SK-N-SH (cell line): Measurements from ENCODE around the gene ATM. TPM values are rescaled to one million over a fixed set of nuclear protein-coding genes. Genes with fewer than 3 reads are reported as not detected.

Source experiments
- CTCF ChIA-PET: fragments of 300-600, 350-600 bp; formaldehyde crosslinking; extraction: SDS; loops from one replicate; lab custom pipeline; 2021; lab: Yijun Ruan, JAX
- POLR2A ChIA-PET: fragments of 350-600 bp; sonication (Branson Sonifier 250); formaldehyde crosslinking; extraction: SDS; loops from one replicate; lab custom pipeline; 2020; ENCODE audit warnings: antibody characterized with exemption, inconsistent platforms; lab: Yijun Ruan, JAX
- DNase-seq: peaks from one replicate; pipeline ENCODE4 v3.0.0; 2012
- H2AFZ ChIP-seq: fragments of 200-600 bp; sonication (generic); 2 replicates; pipeline ENCODE4 v1.8.1; 2016; ENCODE audit warnings: antibody characterized with exemption, mild to moderate bottlenecking, low read depth
- H3F3A ChIP-seq: fragments of 200-600 bp; sonication (generic); replicated peaks from 2 replicates; pipeline ENCODE3; 2016; ENCODE audit warnings: antibody characterized with exemption, mild to moderate bottlenecking; ENCODE audit not compliant: insufficient read depth
- H3K27ac ChIP-seq, 2 experiments: fragments of 200-500 bp in 1 of 2; fragments of 200-600 bp in 1 of 2; sonication (Bioruptor generic) in 1 of 2; sonication (generic), shearing (Covaris generic) in 1 of 2; 2 replicates each; pipeline versions ENCODE4 v1.5.1 to v1.6.1; 2014 to 2016; ENCODE audit warnings: low read depth in 2 of 2, inconsistent platforms in 1 of 2, low read length in 1 of 2, mild to moderate bottlenecking in 1 of 2, mixed read lengths in 1 of 2
- H3K27me3 ChIP-seq: fragments of 200-600 bp; sonication (generic), shearing (Covaris generic); 2 replicates; pipeline ENCODE4 v1.6.1; 2016; ENCODE audit warnings: mixed run types; ENCODE audit not compliant: insufficient read depth
- H3K36me3 ChIP-seq, 2 experiments: fragments of 200-500 bp in 1 of 2; fragments of 200-600 bp in 1 of 2; sonication (Bioruptor generic) in 1 of 2; sonication (generic) in 1 of 2; replicated peaks in 1 of 2; 2 replicates each; pipeline versions ENCODE3 to v1.5.1; 2014 to 2016; ENCODE audit warnings: low read length in 1 of 2, mild to moderate bottlenecking in 1 of 2; ENCODE audit not compliant: insufficient read depth in 2 of 2, control insufficient read depth in 1 of 2
- H3K4me1 ChIP-seq, 2 experiments: fragments of 200-500 bp in 1 of 2; fragments of 200-600 bp in 1 of 2; sonication (Bioruptor generic) in 1 of 2; sonication (generic), shearing (Covaris generic) in 1 of 2; 2 replicates each; pipeline versions ENCODE4 v1.5.1 to v1.6.1; 2014 to 2016; ENCODE audit warnings: low read depth in 1 of 2, low read length in 1 of 2, mixed run types in 1 of 2; ENCODE audit not compliant: insufficient read depth in 2 of 2, control insufficient read depth in 1 of 2
- H3K4me2 ChIP-seq: fragments of 200-600 bp; sonication (generic), shearing (Covaris generic); 2 replicates; pipeline ENCODE4 v1.6.1; 2017; ENCODE audit warnings: mixed run types
- H3K4me3 ChIP-seq, 2 experiments: fragments of 200-500 bp in 1 of 2; fragments of 200-600 bp in 1 of 2; sonication (Bioruptor generic) in 1 of 2; sonication (generic), shearing (Covaris generic) in 1 of 2; 2 replicates each; pipeline versions ENCODE4 v1.5.1 to v1.8.1; 2014 to 2016; ENCODE audit warnings: low read depth in 2 of 2, inconsistent platforms in 1 of 2, low read length in 1 of 2, mild to moderate bottlenecking in 1 of 2, mixed read lengths in 1 of 2, moderate library complexity in 1 of 2
- H3K79me2 ChIP-seq: fragments of 200-600 bp; sonication (generic); 2 replicates; pipeline ENCODE4 v1.8.1; 2017; ENCODE audit warnings: mild to moderate bottlenecking; ENCODE audit not compliant: insufficient read depth
- H3K9ac ChIP-seq: fragments of 200-600 bp; sonication (generic); 2 replicates; pipeline ENCODE4 v1.6.1; 2017; ENCODE audit warnings: mixed run types
- H3K9me2 ChIP-seq: fragments of 200-600 bp; sonication (generic); 2 replicates; pipeline ENCODE4 v1.6.1; 2017; ENCODE audit warnings: mixed run types
- H3K9me3 ChIP-seq: fragments of 200-600 bp; sonication (generic); 2 replicates; pipeline ENCODE4 v1.6.1; 2017; ENCODE audit warnings: mixed run types, mild to moderate bottlenecking, moderate library complexity
- H4K20me1 ChIP-seq: fragments of 200-600 bp; sonication (generic); 2 replicates; pipeline ENCODE4 v1.6.1; 2017; ENCODE audit warnings: mild to moderate bottlenecking, mixed run types; ENCODE audit not compliant: insufficient read depth
- CTCF ChIP-seq: fragments of 200-600 bp; sonication (generic); IDR thresholded peaks from 2 replicates; pipeline ENCODE4 v1.6.1; 2017; ENCODE audit warnings: antibody characterized with exemption, mild to moderate bottlenecking, moderate library complexity
- EZH2phosphoT487 ChIP-seq: fragments of 200-600 bp; sonication (generic); IDR thresholded peaks from 2 replicates; pipeline ENCODE4 v1.6.1; 2017; ENCODE audit warnings: low read depth, mixed run types, mild to moderate bottlenecking, antibody characterized with exemption, moderate library complexity, borderline replicate concordance
- FOSL2 ChIP-seq: IDR thresholded peaks from 2 replicates; pipeline ENCODE4 v1.4.0; 2012; ENCODE audit warnings: low read depth, mild to moderate bottlenecking, moderate library complexity, borderline replicate concordance
- GABPA ChIP-seq: IDR thresholded peaks from 2 replicates; pipeline ENCODE4 v1.4.0; 2012; ENCODE audit warnings: low read depth, mild to moderate bottlenecking
- NRF1 ChIP-seq: IDR thresholded peaks from 2 replicates; pipeline ENCODE4 v1.6.1; 2012; ENCODE audit warnings: low read depth, mild to moderate bottlenecking, low read length
- RXRA ChIP-seq: IDR thresholded peaks from 2 replicates; pipeline ENCODE4 v1.4.0; 2012; ENCODE audit warnings: low read depth, mild to moderate bottlenecking, borderline replicate concordance
- SMC3 ChIP-seq: IDR thresholded peaks from 2 replicates; pipeline ENCODE4 v1.6.1; 2012; ENCODE audit warnings: low read depth, low read length, improper control_type of control experiment
- USF1 ChIP-seq: IDR thresholded peaks from 2 replicates; pipeline ENCODE4 v1.4.0; 2012; ENCODE audit warnings: low read depth, borderline replicate concordance
- WGBS: methylation state at CpG from one replicate; pipeline ENCODE4 v1.1.6; 2017; ENCODE audit warnings: low lambda C conversion rate; 5-methylcytosine and 5-hydroxymethylcytosine counted together
- polyA plus RNA-seq, 3 experiments: library from polyadenylated mRNA; depleted of rRNA; stranded (reverse); fragments of >200 nt; gene quantifications; 2 replicates each; pipeline ENCODE4 v1.2.3, GENCODE V29; 2012

Gene ATM
- polyA plus RNA-seq, 1 of the 3 experiments (the other 2 are of a cell fraction), result 14.1 TPM

- 92% methylated on average over 11 of the region's 12 CpGs for WGBS
- Histone ChIP-seq H3K4me3 (no peak overlapping the region), H3K79me2 (peaks cover 37% of the 10 kb centered on the region), H4K20me1 (no peaks in the 10 kb centered on the region), H3K9me2 (no peaks in the 10 kb centered on the region), H3K36me3 (peaks cover 33 to 43% of the 10 kb centered on the region in 2 experiments), H3K4me1 (no peaks in the 10 kb centered on the region), H3K9ac (no peak overlapping the region), H3K4me2 (no peak overlapping the region), H3K9me3 (peaks cover 4% of the 10 kb centered on the region; the same call in 1 of the 2 replicates), H3K27me3 (no peaks in the 10 kb centered on the region), H3F3A (no peaks in the 10 kb centered on the region), H2AFZ (no peak overlapping the region), H3K27ac (no peak overlapping the region; a peak in 1 of 4 replicates)
- CTCF ChIA-PET, result no interaction called here
- DNase-seq, result no peak
- POLR2A ChIA-PET, result no interaction called here
- no peak for TF ChIP-seq NRF1
Observed at GRCh38 chr11:108199446-108200321, 23.2 kb upstream of the ATM start.

- Histone ChIP-seq H3K27me3 (no peaks in the 10 kb centered on the region), H3K9me3 (peaks cover 15% of the 10 kb centered on the region; the same call in 1 of the 2 replicates), H3K4me1 (no peaks in the 10 kb centered on the region), H3K27ac (no peak overlapping the region)
- TF ChIP-seq USF1 (no peak), RXRA (no peak)
- TF ChIP-seq, all 33 proteins: peak for 0
- Histone ChIP-seq H3K4me3 (no peak overlapping the region), H3K4me2 (no peak overlapping the region), H3K9ac (no peak overlapping the region), H3K36me3 (peaks cover 34 to 48% of the 10 kb centered on the region in 2 experiments), H4K20me1 (no peaks in the 10 kb centered on the region), H3F3A (no peaks in the 10 kb centered on the region), H3K9me2 (no peaks in the 10 kb centered on the region), H2AFZ (no peak overlapping the region), H3K79me2 (peaks cover 61% of the 10 kb centered on the region)
- ChIA-PET CTCF (no interaction called here), POLR2A (no interaction called here)
- 84% methylated on average over 2 of the region's 2 CpGs for WGBS
- DNase-seq, result no peak
Observed at GRCh38 chr11:108203075-108203474, 19.8 kb upstream of the ATM start.

GRCh38 chr11:108204376-108204775 lies 18.5 kb upstream of the ATM start:
- no peak overlapping the region; a peak in 1 of 4 replicates for H3K4me3 ChIP-seq
- H3K9ac ChIP-seq, result no peak overlapping the region
- peaks cover 64% of the 10 kb centered on the region for H3K79me2 ChIP-seq
- no peak overlapping the region for H2AFZ ChIP-seq
- TF ChIP-seq CTCF, result no peak
- TF ChIP-seq USF1, result no peak
- no peak for TF ChIP-seq GABPA
- no peak for TF ChIP-seq FOSL2
- TF ChIP-seq SMC3, result no peak
- TF ChIP-seq NRF1, result no peak
- TF ChIP-seq EZH2phosphoT487, result no peak
- POLR2A ChIA-PET, result no interaction called here
- peaks cover 16% of the 10 kb centered on the region; the same call in 1 of the 2 replicates for H3K9me3 ChIP-seq
- no peak for DNase-seq
- WGBS, result 96% methylated on average over 9 of the region's 9 CpGs
- H3K27ac ChIP-seq, result no peak overlapping the region
- H3K4me2 ChIP-seq, result no peak overlapping the region
- no peaks in the 10 kb centered on the region for H4K20me1 ChIP-seq
- H3K4me1 ChIP-seq, result no peaks in the 10 kb centered on the region
- H3K9me2 ChIP-seq, result no peaks in the 10 kb centered on the region
- peaks cover 43 to 50% of the 10 kb centered on the region in 2 experiments for H3K36me3 ChIP-seq
- H3F3A ChIP-seq, result no peaks in the 10 kb centered on the region
- CTCF ChIA-PET, result interaction anchor here (0.6 kb wide), 1 partner anchor 147 kb away, joined by 3 read pairs; no protein-coding TSS in a partner anchor
- no peaks in the 10 kb centered on the region for H3K27me3 ChIP-seq
